ENCODE results near the gene DARS1. TPM values are rescaled to one million over a fixed set of nuclear protein-coding genes. Genes with fewer than 3 reads are reported as not detected.

Gene DARS1
- total and polyA plus RNA-seq, 2 donors (not counting 1 experiment from before 2014, with no cell fraction given) = 36.7 to 88.3 TPM

DNA sequence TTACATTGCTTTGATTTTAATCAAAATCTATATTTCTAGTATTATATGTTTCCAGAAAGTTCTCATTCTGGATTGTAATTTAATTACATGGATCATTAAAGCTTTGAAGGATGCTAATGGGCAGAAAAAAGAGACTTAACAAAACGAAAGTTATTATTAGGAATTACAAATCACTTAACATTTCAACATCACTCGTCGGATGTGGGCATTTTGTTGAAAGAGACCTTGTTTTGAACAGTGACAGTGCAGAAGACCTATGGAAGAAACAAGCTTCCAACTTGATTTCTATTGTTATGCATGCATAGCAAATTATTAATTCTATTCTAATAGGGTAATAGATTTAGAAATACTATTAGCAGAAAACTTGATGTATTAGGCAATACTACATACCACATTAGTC lies 31.4 kb upstream of the DARS1 start:
- Mint-ChIP-seq H3K9me3 (ENCODE audit: insufficient read depth) (no peaks in the 10 kb centered on the region), H3K27me3 (no peaks in the 10 kb centered on the region), H3K4me1 (peaks cover 37% of the 10 kb centered on the region), H3K27ac (no peak overlapping the region), H3K4me3 (no peak overlapping the region)
- Histone ChIP-seq H3K4me1 (ENCODE audit: control insufficient read depth in 2 of 2, insufficient read depth in 2 of 2, low read length in 2 of 2) (peaks cover 22 to 24% of the 10 kb centered on the region in 2 donors), H3K9me3 (ENCODE audit: control extremely low read depth in 1 of 3, control insufficient read depth in 2 of 3, insufficient read depth in 1 of 3, low read length in 2 of 3) (no peaks in the 10 kb centered on the region), H4K20me1 (ENCODE audit: control insufficient read depth, insufficient read depth, low read length, poor library complexity, severe bottlenecking) (no peaks in the 10 kb centered on the region), H3K4me3 (ENCODE audit: control extremely low read depth in 1 of 5, extremely low read depth in 1 of 5, insufficient read depth in 1 of 5, low read depth in 2 of 5, low read length in 4 of 5) (no peak overlapping the region), H2AFZ (ENCODE audit: insufficient read depth, low read depth, low read length, poor library complexity, severe bottlenecking) (no peak overlapping the region), H3K27me3 (replicated peaks in 1 of 4; ENCODE audit: control extremely low read depth in 1 of 4, control insufficient read depth in 3 of 4, insufficient read depth in 4 of 4, low read length in 3 of 4) (no peaks in the 10 kb centered on the region), H3K4me2 (replicated peaks; ENCODE audit: low read depth, low read length, poor library complexity, severe bottlenecking) (no peak overlapping the region), H3K9ac (ENCODE audit: low read length) (no peak overlapping the region), H3K79me2 (ENCODE audit: control insufficient read depth, insufficient read depth, low read length) (no peaks in the 10 kb centered on the region), H3K27ac (ENCODE audit: low read length in 2 of 2) (no peak overlapping the region), H3K36me3 (replicated peaks in 1 of 2; ENCODE audit: control extremely low read depth in 1 of 2, control insufficient read depth in 1 of 2, extremely low read depth in 1 of 2, insufficient read depth in 2 of 2, low read length in 1 of 2) (no peaks in the 10 kb centered on the region)
- WGBS (ENCODE audit: insufficient coverage) = no CpG with 5 or more reads among the region's 3 CpGs
- intact Hi-C loops (cut with micrococcal nuclease) = loop anchor here (5.0 kb wide), 1 partner anchor 35 kb away; no protein-coding TSS in a partner anchor
- TF ChIP-seq EZH2 (IDR thresholded peaks at IDR 0.05; ENCODE audit: borderline replicate concordance, insufficient read depth, low read depth, low read length, poor library complexity, severe bottlenecking) = no peak
- TF ChIP-seq, protein P1, sequence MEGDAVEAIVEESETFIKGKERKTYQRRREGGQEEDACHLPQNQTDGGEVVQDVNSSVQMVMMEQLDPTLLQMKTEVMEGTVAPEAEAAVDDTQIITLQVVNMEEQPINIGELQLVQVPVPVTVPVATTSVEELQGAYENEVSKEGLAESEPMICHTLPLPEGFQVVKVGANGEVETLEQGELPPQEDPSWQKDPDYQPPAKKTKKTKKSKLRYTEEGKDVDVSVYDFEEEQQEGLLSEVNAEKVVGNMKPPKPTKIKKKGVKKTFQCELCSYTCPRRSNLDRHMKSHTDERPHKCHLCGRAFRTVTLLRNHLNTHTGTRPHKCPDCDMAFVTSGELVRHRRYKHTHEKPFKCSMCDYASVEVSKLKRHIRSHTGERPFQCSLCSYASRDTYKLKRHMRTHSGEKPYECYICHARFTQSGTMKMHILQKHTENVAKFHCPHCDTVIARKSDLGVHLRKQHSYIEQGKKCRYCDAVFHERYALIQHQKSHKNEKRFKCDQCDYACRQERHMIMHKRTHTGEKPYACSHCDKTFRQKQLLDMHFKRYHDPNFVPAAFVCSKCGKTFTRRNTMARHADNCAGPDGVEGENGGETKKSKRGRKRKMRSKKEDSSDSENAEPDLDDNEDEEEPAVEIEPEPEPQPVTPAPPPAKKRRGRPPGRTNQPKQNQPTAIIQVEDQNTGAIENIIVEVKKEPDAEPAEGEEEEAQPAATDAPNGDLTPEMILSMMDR (IDR thresholded peaks at IDR 0.05) = no peak
- CTCF ChIA-PET = interaction anchor here (1.0 kb wide), 1 partner anchor 368 kb away, joined by 3 read pairs; no protein-coding TSS in a partner anchor
- no peak for DNase-seq
- ATAC-seq (ENCODE audit: low read depth) = no peak
- POLR2A ChIA-PET = interaction anchor here (1.1 kb wide), 1 partner anchor 98 kb away, joined by 3 read pairs; no protein-coding TSS in a partner anchor

DNA sequence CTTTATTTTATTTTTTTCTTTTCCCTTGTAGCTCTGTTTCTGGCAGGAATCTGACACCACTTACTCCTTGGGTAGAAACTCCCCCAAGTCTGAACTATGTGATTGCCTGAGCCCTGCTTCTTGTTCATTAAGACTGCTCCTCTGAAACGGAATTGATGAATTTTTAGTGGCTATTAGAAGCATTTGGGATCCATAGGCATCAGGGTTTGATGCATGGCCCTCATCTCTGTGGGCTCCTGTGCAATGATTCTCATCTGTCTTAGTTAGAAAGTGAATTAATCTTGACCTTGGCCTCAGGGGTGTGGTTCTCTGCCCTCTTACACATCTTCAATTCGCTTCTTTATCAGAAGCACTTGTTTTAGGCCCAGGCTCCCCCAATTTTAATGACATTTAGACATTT lies 31.0 kb upstream of the DARS1 start:
- intact Hi-C loops (cut with micrococcal nuclease) = loop anchor here (5.0 kb wide), 1 partner anchor 36 kb away; no protein-coding TSS in a partner anchor

More for the DNA sequence above, 31.0 kb upstream of the DARS1 start:
- TF ChIP-seq, protein P1 (IDR thresholded peaks at IDR 0.05) = no peak
- no peak for TF ChIP-seq EZH2 (IDR thresholded peaks at IDR 0.05; ENCODE audit: borderline replicate concordance, insufficient read depth, low read depth, low read length, poor library complexity, severe bottlenecking)
- no peak for ATAC-seq (ENCODE audit: low read depth)
- no CpG with 5 or more reads among the region's 2 CpGs for WGBS (ENCODE audit: insufficient coverage)
- Mint-ChIP-seq H3K9me3 (ENCODE audit: insufficient read depth) (no peaks in the 10 kb centered on the region), H3K27ac (no peak overlapping the region), H3K4me3 (no peak overlapping the region), H3K27me3 (no peaks in the 10 kb centered on the region), H3K4me1 (peaks cover 37% of the 10 kb centered on the region)
- Histone ChIP-seq H2AFZ (ENCODE audit: insufficient read depth, low read depth, low read length, poor library complexity, severe bottlenecking) (no peak overlapping the region), H4K20me1 (ENCODE audit: control insufficient read depth, insufficient read depth, low read length, poor library complexity, severe bottlenecking) (no peaks in the 10 kb centered on the region), H3K9me3 (ENCODE audit: control extremely low read depth in 1 of 3, control insufficient read depth in 2 of 3, insufficient read depth in 1 of 3, low read length in 2 of 3) (no peaks in the 10 kb centered on the region), H3K79me2 (ENCODE audit: control insufficient read depth, insufficient read depth, low read length) (no peaks in the 10 kb centered on the region), H3K27me3 (replicated peaks in 1 of 4; ENCODE audit: control extremely low read depth in 1 of 4, control insufficient read depth in 3 of 4, insufficient read depth in 4 of 4, low read length in 3 of 4) (no peaks in the 10 kb centered on the region), H3K4me1 (ENCODE audit: control insufficient read depth in 2 of 2, insufficient read depth in 2 of 2, low read length in 2 of 2) (peaks cover 22 to 24% of the 10 kb centered on the region in 2 donors), H3K4me3 (ENCODE audit: control extremely low read depth in 1 of 5, extremely low read depth in 1 of 5, insufficient read depth in 1 of 5, low read depth in 2 of 5, low read length in 4 of 5) (no peak overlapping the region), H3K9ac (ENCODE audit: low read length) (no peak overlapping the region), H3K4me2 (replicated peaks; ENCODE audit: low read depth, low read length, poor library complexity, severe bottlenecking) (no peak overlapping the region), H3K27ac (ENCODE audit: low read length in 2 of 2) (no peak overlapping the region), H3K36me3 (replicated peaks in 1 of 2; ENCODE audit: control extremely low read depth in 1 of 2, control insufficient read depth in 1 of 2, extremely low read depth in 1 of 2, insufficient read depth in 2 of 2, low read length in 1 of 2) (no peaks in the 10 kb centered on the region)
- DNase-seq = no peak
- ChIA-PET CTCF (interaction anchor here (1.0 kb wide), 1 partner anchor 369 kb away, joined by 3 read pairs; no protein-coding TSS in a partner anchor), POLR2A (interaction anchor here (1.1 kb wide), 1 partner anchor 99 kb away, joined by 3 read pairs; no protein-coding TSS in a partner anchor)

Data from B cell (primary cell).